Activated CD4-positive, alpha-beta T cell treated with anti-CD3 and anti-CD28 coated beads, Interleukin-2, amount 50 U/mL, for 24 hours (primary cell): ENCODE data around the gene WAS.

Source experiments
- DNase-seq, 2 donors: peaks; one replicate each; pipeline ENCODE4 v3.0.0-alpha.2; 2020; ENCODE audit warnings: low read depth in 1 of 2, low spot score in 1 of 2

The WAS gene

DNA sequence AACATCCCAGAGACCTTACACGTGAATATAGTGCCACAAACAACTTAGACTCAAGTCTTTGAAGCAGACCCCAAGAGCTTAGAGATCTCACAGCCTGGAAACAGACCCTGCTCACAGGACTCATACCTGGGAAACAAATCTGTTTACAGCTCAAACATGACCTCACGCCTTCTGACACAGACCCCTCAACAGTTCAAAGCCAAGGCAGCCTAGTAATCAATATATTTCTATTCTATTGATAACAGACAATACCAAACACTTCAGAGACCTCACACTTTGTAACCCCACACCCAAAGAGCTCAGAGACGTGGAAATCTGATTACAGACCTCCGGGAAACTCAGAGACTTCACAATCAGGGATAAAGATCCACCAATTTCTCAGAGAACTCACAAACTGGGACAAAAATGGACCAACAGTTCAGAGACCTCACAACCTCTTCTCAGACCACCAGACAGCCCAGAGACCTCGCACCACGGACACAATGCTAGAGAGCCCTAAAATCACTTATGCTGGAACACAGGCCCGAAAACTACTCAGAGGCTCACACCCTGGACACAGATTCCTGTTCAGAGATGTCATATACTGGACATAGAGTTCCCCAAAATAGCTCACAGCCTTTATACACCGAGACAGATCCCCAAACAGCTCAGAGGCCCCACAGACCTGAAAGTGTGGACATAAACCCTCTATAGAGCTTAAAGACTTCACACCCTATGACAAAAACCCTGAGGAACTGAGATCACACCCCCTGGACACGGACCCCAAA is 27.7 kb downstream of the WAS start:
- DNase-seq, result no peak

DNA sequence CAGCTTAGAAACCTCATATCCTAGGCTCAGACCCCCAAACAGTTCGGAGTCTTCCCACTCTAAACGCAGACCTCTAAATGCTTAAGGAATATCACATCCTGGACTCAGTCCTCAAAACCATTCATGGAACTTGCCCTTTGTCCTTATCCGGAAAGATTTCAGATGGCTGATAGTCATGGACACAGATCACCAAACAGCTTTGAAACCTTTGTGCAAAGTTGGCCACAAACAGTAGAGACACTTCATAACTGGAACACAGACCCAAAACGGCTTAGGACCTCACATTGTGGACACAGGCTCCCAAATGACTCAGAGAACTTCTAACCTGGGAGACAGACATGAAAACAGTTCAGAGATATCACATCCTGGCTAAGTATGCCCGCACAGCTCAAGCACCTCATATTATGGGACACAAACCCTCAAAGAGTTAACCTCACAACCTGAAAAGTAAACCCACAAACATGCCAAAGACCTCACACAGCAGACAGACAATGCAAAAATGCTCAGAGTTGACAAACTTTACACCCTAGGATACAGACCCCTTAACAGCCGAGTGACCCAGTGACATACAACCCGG is 28.4 kb downstream of the WAS start:
- no peak for DNase-seq

GRCh38 chrX:48713847-48714246 is 30.2 kb downstream of the WAS start:
- DNase-seq, result no peak

DNA sequence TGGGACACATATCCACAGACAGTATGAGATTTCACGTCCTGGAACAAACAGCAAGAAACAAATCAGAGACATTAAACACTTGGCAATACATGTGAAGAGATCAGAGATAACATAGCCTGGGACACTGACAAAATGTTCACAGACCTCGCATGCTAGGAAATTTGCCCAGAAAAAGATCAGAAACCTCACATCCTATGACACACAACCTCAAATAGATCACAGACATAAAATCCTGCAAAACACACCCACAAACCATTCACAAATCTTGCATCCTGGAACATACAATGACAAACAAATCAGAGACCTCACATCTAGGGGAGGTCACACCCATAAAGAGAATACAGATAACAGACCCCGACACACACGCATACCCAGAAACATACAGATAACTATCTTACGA is 31.0 kb downstream of the WAS start:
- DNase-seq, result no peak

GRCh38 chrX:48715072-48715471 is 31.5 kb downstream of the WAS start:
- no peak for DNase-seq

DNA sequence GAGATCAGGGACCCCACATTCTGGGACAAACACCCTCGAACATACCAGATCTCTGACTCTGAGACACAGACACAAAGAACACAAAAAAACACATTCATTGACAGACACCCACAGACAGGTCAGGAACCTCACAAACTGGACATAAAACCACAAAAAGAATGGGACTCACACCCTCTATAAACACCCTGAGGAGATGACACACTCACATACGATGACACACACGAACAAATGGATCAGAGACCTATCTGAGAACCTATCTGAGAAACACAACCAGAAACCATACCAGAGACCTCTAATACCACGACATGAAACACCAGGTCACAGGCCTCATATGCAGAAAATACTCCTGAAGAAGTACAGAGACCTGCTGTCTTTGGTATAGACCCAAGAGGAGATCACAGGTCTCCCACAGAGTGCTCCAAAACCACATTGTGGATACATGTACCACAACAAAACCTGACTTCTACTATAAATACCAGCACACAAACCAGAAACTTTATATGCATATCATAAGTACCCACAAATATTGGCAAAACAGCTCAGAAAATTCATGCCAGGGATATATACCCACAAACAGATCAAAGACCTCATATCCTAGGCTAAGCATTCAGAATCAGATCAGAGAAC is 32.4 kb downstream of the WAS start:
- no peak for DNase-seq

DNA sequence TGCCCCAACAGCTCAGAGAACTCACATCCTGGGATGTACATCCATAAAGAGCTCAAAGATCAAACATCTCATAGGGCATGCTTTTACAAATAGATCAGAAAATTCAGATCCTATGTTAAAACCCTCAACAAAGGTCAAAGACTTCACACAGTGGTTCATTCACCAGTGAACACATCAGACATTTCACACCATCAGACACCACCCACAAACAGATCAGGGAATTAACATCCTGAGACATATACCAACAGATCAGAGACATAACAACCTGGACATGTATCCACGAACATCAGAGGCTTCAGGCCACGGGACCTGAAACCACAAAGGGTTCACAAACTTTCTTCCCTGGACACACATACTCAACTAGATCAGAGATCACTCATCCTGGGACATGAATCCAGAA is 36.4 kb downstream of the WAS start:
- DNase-seq, result no peak

DNA sequence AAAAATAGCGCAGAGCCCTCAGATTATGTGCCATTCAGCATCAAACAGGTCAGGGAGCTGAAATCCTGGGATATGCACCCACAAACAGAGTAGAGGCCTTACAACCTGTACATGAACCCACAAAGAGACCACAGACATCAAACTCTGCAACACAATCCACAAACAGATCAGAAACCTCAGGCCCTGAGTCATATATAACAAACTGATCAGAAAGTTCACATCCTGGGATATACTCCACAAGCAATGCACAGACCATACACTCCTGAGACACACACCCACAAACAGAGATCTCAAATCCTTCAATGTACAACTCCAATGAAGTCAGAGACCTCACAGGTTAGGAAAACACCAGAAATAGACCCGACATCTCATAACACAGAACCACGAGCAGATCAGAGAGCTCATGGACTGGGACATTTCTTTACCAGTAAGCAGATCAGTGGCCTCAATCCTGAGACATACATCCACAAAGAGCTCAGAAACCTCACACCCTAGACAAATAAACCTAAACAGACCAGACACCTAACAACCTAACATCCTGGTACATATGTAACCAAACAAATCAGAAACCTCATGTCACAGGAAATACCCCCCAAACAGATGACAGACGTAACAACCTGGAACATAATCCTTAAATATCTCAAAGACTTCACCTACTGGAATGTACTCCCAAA is 37.1 kb downstream of the WAS start:
- no peak for DNase-seq

DNA sequence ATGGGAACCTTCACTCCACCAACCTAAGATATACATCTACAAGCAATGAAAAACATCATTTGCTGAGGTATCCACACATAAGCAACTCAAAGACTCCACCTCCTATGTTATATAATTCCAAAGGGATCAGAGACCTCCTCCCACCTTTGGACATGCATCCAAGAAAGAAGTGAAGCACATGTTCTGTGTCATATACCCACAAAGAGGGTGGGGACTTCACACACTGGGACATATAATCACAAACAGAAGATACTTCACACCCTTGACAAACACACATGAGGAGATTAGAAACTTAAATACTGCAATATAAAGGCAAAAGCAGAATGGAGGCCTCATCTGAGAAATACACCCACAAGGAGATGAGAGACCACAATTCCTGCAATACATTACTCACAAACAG is 38.3 kb downstream of the WAS start:
- no peak for DNase-seq

DNA sequence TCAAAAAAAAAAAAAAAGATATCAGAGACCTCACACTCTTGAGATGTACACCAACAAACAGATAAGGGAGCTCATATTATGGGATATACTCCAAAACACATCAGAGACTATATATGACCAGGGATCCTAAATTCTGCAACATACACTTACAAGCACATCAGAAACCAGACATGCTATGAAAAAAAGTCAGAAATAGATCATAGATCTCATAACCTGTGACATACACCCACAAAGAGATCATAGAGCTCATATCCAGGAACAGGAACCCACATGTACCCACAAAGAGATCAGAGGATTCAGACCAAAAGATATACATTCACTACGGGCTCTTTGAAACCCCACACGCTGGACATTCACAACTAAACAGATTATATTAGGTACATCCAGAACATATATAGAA is 43.0 kb downstream of the WAS start:
- DNase-seq, result no peak

DNA sequence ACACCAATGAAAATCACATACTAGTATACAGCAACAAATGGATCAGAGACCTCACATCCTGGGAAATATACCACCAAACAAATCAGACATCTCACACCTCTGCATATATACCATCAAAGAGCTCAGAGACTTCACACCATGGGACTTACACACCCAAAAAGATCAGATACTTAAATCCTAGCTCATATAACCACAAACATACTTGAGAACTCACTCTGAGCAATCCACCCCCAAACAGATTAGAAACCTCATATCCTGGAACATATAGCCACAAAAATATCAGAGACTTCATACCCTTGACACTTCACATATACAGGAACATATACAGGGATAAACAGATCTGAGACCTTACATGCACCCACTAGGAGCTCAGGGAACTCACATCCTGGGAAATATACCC is 45.1 kb downstream of the WAS start:
- no peak for DNase-seq

DNA sequence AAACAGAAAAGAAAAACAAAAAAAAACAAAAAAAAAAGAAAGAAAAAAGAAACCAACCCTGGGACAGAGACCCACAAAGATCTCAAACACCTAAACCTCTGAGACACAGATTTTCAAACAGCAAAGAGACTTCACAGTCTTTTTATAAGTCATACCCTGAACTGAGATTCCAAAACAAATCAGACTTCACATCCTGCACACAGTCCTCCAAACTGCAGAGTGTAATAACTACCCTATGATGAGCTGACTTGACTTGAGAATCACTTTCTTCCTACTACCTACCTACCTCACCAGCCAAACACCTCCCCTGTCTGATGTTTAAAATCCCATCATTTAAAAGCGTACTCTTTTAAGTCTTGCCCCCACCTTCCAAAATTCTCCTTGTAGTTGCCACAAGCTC is 52.7 kb downstream of the WAS start:
- DNase-seq, result no peak

DNA sequence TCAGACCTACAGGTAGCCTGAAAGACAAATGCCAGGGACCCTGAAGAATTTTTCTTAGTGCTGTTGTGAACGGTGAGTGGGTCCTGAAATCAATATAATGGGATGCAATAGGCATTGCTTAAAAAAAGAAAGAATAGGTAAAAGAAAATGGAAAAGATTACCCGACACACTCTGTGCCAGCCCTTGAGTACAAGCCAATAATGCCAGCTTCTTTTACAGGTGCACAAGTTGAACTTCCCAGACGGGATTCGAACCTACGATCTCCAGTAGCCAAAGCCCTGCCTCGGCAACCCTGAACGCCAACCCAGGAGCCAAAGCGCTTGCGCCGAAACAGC is 53.2 kb downstream of the WAS start:
- no peak for DNase-seq

DNA sequence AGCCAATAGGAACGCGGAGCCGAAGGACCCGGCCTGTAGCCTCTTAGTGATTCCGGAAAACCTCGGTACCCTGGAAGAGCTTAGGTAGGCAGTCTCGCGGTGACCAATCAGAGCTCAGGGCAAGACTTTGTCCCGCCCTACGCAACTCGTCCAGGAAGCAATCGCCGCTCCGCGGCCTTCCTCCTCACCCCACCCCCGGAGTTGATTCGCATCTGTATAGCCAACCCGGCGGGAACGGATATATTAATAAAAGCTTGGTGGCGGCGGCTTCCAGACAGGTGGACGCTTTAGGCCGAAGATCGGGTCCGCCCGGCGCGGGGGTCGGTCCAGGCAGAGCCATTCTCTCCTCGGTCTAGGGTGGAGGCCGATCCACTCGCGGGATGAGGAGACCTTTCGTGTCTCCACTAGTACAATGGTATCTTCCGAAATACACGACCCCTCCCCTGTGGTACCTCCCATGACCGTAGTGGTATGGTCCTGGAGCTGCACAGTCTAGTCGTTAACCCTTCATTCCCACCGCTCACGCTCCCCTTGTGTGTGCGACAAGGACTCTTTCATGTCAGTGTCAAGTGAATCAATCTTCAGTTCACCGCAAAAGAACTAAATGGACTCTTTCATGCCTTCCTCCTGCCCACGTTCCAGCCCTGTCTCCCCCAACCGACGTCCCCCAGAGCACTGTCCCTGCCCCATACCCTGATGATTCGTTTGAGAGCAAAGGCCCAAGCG is 53.8 kb downstream of the WAS start:
- peak; percentile 50 to 81 for DNase-seq

DNA sequence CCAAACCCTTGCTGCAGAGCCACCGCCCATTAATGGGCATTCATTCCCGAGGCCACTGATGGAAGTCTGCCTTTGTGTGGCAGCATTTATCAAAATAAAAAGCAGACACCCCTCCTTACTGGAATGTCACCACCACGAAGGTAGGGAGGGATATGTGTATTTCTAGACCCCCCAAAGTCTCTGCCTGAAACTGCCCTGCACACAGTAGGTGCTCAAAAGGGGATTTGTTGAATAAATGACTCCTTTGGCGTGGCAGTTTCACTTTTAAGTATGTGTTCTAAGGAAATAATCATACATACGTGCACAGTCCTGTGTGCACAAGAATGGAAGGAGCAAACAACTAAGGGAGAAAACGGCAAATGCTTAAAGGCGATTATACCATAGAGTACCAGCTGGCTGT is 54.3 kb downstream of the WAS start:
- no peak for DNase-seq
